ENCODE results near the gene TMEM245. TPM values are rescaled to one million over a fixed set of nuclear protein-coding genes. Genes with fewer than 3 reads are reported as not detected.
A peak's percentile ranks its signal among the peaks of the same experiment; 100 is the strongest.
"Not testable (repeated sequence)": the region's sequence is repeated elsewhere in the genome, so short reads cannot be mapped to it uniquely, and the experiment has no call there.

The TMEM245 gene
- total RNA-seq, 4 donors from 2014 or later = 14.0 to 78.8 (median 68.3) TPM

GRCh38 chr9:109133533-109133932 is 13.8 kb upstream of the TMEM245 start:
- Histone ChIP-seq H3K4me3 (no peak overlapping the region), H3K4me1 (peaks cover 0 to 14% (median 0%) of the 10 kb centered on the region in 4 donors), H3K9me3 (no peaks in the 10 kb centered on the region), H3K27ac (peak overlapping the region in 1 of 4 donors; percentile 5), H3K27me3 (no peaks in the 10 kb centered on the region), H3K36me3 (no peaks in the 10 kb centered on the region)
- TF ChIP-seq POLR2A (IDR thresholded peaks at IDR 0.05) = no peak
- TF ChIP-seq CTCF (IDR thresholded peaks at IDR 0.05) = no peak
- DNase-seq = no peak

- Histone ChIP-seq H3K27ac (peak overlapping the region in 2 of 4 donors; percentile 26 to 70), H3K36me3 (no peaks in the 10 kb centered on the region), H3K4me3 (peak overlapping the region in 1 of 4 donors; percentile 30), H3K9me3 (no peaks in the 10 kb centered on the region), H3K27me3 (no peaks in the 10 kb centered on the region), H3K4me1 (peaks cover 0 to 14% (median 0%) of the 10 kb centered on the region in 4 donors)
- peak in 1 of 3 donors; percentile 55 for DNase-seq
- no peak for TF ChIP-seq POLR2A (IDR thresholded peaks at IDR 0.05)
- no peak for TF ChIP-seq CTCF (IDR thresholded peaks at IDR 0.05)
These were observed 12.8 kb upstream of the TMEM245 start for GRCh38 chr9:109132567-109133021.

GRCh38 chr9:109129470-109130197 is 9.9 kb upstream of the TMEM245 start:
- no peaks in the 10 kb centered on the region for H3K27me3 ChIP-seq
- H3K4me1 ChIP-seq = peaks cover 0 to 14% (median 0%) of the 10 kb centered on the region in 4 donors
- H3K4me3 ChIP-seq = no peak overlapping the region
- no peaks in the 10 kb centered on the region for H3K9me3 ChIP-seq
- TF ChIP-seq CTCF (IDR thresholded peaks at IDR 0.05) = no peak
- TF ChIP-seq POLR2A (IDR thresholded peaks at IDR 0.05) = no peak
- H3K27ac ChIP-seq = peak overlapping the region in 1 of 4 donors; percentile 33
- no peak for DNase-seq
- no peaks in the 10 kb centered on the region for H3K36me3 ChIP-seq

GRCh38 chr9:109126671-109127070 is 6.9 kb upstream of the TMEM245 start:
- H3K36me3 ChIP-seq, H3K9me3 ChIP-seq, DNase-seq, H3K27me3 ChIP-seq, H3K4me3 ChIP-seq, H3K4me1 ChIP-seq, H3K27ac ChIP-seq: not testable (repeated sequence)

- Histone ChIP-seq H3K36me3 (no peaks in the 10 kb centered on the region), H3K9me3 (no peaks in the 10 kb centered on the region), H3K4me3 (no peak overlapping the region), H3K4me1 (peaks cover 0 to 10% (median 1%) of the 10 kb centered on the region in 4 donors), H3K27me3 (no peaks in the 10 kb centered on the region), H3K27ac (no peak overlapping the region)
- no peak for DNase-seq
- TF ChIP-seq POLR2A (IDR thresholded peaks at IDR 0.05) = no peak
- no peak for TF ChIP-seq CTCF (IDR thresholded peaks at IDR 0.05)
These were observed 4.4 kb upstream of the TMEM245 start for GRCh38 chr9:109124121-109124520.

GRCh38 chr9:109122726-109123621 is 3.2 kb upstream of the TMEM245 start:
- no peak overlapping the region for H3K27ac ChIP-seq
- peaks cover 0 to 14% (median 6%) of the 10 kb centered on the region in 4 donors for H3K4me1 ChIP-seq
- H3K4me3 ChIP-seq = no peak overlapping the region
- H3K36me3 ChIP-seq = no peaks in the 10 kb centered on the region
- H3K9me3 ChIP-seq = no peaks in the 10 kb centered on the region
- no peaks in the 10 kb centered on the region for H3K27me3 ChIP-seq
- DNase-seq = no peak
- TF ChIP-seq CTCF (IDR thresholded peaks at IDR 0.05) = no peak
- no peak for TF ChIP-seq POLR2A (IDR thresholded peaks at IDR 0.05)
